ENCODE measurements around the gene PRR23E.

The PRR23E gene

DNA sequence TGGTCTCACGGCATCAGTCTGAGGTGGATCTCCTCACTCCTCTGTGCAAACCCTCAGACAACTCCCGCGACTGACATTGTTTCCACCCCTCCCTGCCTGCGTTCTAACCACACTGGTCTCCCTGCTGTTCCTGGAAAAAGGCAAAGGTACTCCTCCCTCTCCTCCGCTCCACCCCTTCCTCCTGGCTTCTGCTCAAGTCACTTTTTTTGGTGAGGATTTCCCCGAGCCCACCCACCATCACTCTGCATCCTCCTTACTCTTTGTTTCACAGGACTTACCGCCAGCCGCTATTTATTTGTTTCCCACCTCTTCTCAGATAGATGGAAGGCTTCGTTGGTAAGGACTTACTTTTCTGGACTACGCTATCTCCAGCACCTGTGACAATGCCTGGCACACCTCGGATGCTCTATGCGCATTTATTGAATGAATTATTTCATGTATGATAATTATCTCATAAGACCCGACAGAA is 25.6 kb downstream of the PRR23E start:
- no peaks in the 10 kb centered on the region for H3K79me2 ChIP-seq (ENCODE audit: control insufficient read depth, insufficient read depth, low read length)
- H3K79me1 ChIP-seq (ENCODE audit: low read length): no peaks in the 10 kb centered on the region
- H2BK120ac ChIP-seq (ENCODE audit: low read depth, low read length): no peak overlapping the region
- no peak overlapping the region for H3K4me3 ChIP-seq (ENCODE audit: low read length)
- no peak overlapping the region for H3K18ac ChIP-seq (ENCODE audit: low read length)
- H3K27ac ChIP-seq (ENCODE audit: low read depth, low read length): no peak overlapping the region
- DNase-seq: no peak
- no peak overlapping the region for H3K23ac ChIP-seq (ENCODE audit: low read length)
- H3K27me3 ChIP-seq (ENCODE audit: insufficient read depth, low read length, poor library complexity): no peaks in the 10 kb centered on the region
- H3K36me3 ChIP-seq (ENCODE audit: control insufficient read depth, insufficient read depth, low read length): no peaks in the 10 kb centered on the region
- no peak overlapping the region for H3K4ac ChIP-seq (ENCODE audit: low read depth, low read length)
- no peak overlapping the region for H3K9ac ChIP-seq (ENCODE audit: low read length)
- WGBS (ENCODE audit: extremely low coverage, insufficient coverage, low lambda C conversion rate): no CpG with 5 or more reads among the region's 13 CpGs
- H4K5ac ChIP-seq (ENCODE audit: low read length): no peak overlapping the region
- H2AK5ac ChIP-seq (ENCODE audit: low read length): no peak overlapping the region
- peaks cover 4% of the 10 kb centered on the region for H3K4me1 ChIP-seq (ENCODE audit: control insufficient read depth, low read depth, low read length)
- H3K56ac ChIP-seq (ENCODE audit: low read length): no peak overlapping the region
- no peak overlapping the region for H2BK5ac ChIP-seq (ENCODE audit: low read length)
- H4K8ac ChIP-seq (ENCODE audit: low read depth, low read length): no peak overlapping the region
- no peak overlapping the region for H2BK15ac ChIP-seq (replicated peaks; ENCODE audit: low read depth)
- H3K4me2 ChIP-seq (ENCODE audit: low read length): no peak overlapping the region

DNA sequence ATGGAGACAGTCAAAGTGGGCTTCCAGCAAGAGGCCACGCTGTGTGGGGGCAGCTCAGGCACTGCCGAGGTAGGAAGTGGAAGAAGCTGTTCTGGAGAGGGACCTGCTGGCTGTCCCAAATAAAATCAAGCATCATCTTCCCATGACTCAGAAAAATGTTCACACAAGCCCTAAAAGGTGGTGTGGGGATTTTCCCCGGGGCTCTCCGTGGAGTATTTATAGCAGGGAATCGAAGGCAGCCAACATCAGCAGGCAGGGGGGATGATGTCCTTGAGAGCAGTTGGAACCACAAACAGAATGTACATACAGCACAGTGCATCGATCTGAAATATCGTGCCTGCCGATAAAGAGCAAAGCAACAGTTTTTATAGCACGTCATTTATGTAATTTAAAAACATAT is 27.6 kb downstream of the PRR23E start:
- Histone ChIP-seq H2BK5ac (ENCODE audit: low read length) (no peak overlapping the region), H3K4me2 (ENCODE audit: low read length) (no peak overlapping the region), H2AK5ac (ENCODE audit: low read length) (no peak overlapping the region), H3K9ac (ENCODE audit: low read length) (no peak overlapping the region), H3K23ac (ENCODE audit: low read length) (no peak overlapping the region), H3K4ac (ENCODE audit: low read depth, low read length) (no peak overlapping the region), H3K4me3 (ENCODE audit: low read length) (no peak overlapping the region), H3K79me1 (ENCODE audit: low read length) (no peaks in the 10 kb centered on the region), H3K56ac (ENCODE audit: low read length) (no peak overlapping the region), H2BK15ac (replicated peaks; ENCODE audit: low read depth) (no peak overlapping the region), H3K79me2 (ENCODE audit: control insufficient read depth, insufficient read depth, low read length) (no peaks in the 10 kb centered on the region), H2BK120ac (ENCODE audit: low read depth, low read length) (no peak overlapping the region), H3K27me3 (ENCODE audit: insufficient read depth, low read length, poor library complexity) (no peaks in the 10 kb centered on the region), H3K36me3 (ENCODE audit: control insufficient read depth, insufficient read depth, low read length) (no peaks in the 10 kb centered on the region), H3K27ac (ENCODE audit: low read depth, low read length) (no peak overlapping the region), H3K4me1 (ENCODE audit: control insufficient read depth, low read depth, low read length) (peaks cover 4% of the 10 kb centered on the region), H3K18ac (ENCODE audit: low read length) (no peak overlapping the region), H4K8ac (ENCODE audit: low read depth, low read length) (no peak overlapping the region), H4K5ac (ENCODE audit: low read length) (no peak overlapping the region)
- DNase-seq: no peak
- WGBS (ENCODE audit: extremely low coverage, insufficient coverage, low lambda C conversion rate): no CpG with 5 or more reads among the region's 9 CpGs

DNA sequence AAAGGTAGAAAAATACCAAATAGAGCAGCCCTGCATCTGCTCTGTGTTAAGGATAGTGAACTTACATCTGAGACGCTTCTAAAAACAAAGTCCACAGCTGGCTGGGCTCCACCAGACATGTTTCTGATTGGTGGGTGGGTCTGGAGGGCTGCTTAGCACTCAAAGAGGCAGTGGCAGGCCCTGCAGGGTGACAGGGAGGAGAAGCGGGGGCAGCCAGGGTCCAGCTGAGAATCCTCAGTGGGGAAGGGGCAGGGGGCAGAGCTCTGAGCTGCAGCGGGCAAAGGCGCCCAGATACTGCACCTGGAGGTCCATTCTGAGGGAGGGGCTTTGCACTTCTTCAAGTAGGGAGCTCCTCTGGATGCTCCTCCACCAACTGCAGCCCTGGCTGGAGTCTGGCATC is 28.1 kb downstream of the PRR23E start:
- no peak for DNase-seq
- no peak overlapping the region for H3K9ac ChIP-seq (ENCODE audit: low read length)
- WGBS (ENCODE audit: extremely low coverage, insufficient coverage, low lambda C conversion rate): no CpG with 5 or more reads among the region's 4 CpGs
- H3K56ac ChIP-seq (ENCODE audit: low read length): no peak overlapping the region
- H4K5ac ChIP-seq (ENCODE audit: low read length): no peak overlapping the region
- no peak overlapping the region for H2AK5ac ChIP-seq (ENCODE audit: low read length)
- H3K4me2 ChIP-seq (ENCODE audit: low read length): no peak overlapping the region
- no peaks in the 10 kb centered on the region for H3K79me1 ChIP-seq (ENCODE audit: low read length)
- H3K4ac ChIP-seq (ENCODE audit: low read depth, low read length): no peak overlapping the region
- H2BK15ac ChIP-seq (replicated peaks; ENCODE audit: low read depth): no peak overlapping the region
- H3K18ac ChIP-seq (ENCODE audit: low read length): no peak overlapping the region
- H3K4me3 ChIP-seq (ENCODE audit: low read length): no peak overlapping the region
- no peaks in the 10 kb centered on the region for H3K36me3 ChIP-seq (ENCODE audit: control insufficient read depth, insufficient read depth, low read length)
- H2BK5ac ChIP-seq (ENCODE audit: low read length): no peak overlapping the region
- no peak overlapping the region for H4K8ac ChIP-seq (ENCODE audit: low read depth, low read length)
- peaks cover 2% of the 10 kb centered on the region for H3K4me1 ChIP-seq (ENCODE audit: control insufficient read depth, low read depth, low read length)
- no peak overlapping the region for H3K23ac ChIP-seq (ENCODE audit: low read length)
- no peak overlapping the region for H2BK120ac ChIP-seq (ENCODE audit: low read depth, low read length)
- no peaks in the 10 kb centered on the region for H3K79me2 ChIP-seq (ENCODE audit: control insufficient read depth, insufficient read depth, low read length)
- no peak overlapping the region for H3K27ac ChIP-seq (ENCODE audit: low read depth, low read length)
- no peaks in the 10 kb centered on the region for H3K27me3 ChIP-seq (ENCODE audit: insufficient read depth, low read length, poor library complexity)

DNA sequence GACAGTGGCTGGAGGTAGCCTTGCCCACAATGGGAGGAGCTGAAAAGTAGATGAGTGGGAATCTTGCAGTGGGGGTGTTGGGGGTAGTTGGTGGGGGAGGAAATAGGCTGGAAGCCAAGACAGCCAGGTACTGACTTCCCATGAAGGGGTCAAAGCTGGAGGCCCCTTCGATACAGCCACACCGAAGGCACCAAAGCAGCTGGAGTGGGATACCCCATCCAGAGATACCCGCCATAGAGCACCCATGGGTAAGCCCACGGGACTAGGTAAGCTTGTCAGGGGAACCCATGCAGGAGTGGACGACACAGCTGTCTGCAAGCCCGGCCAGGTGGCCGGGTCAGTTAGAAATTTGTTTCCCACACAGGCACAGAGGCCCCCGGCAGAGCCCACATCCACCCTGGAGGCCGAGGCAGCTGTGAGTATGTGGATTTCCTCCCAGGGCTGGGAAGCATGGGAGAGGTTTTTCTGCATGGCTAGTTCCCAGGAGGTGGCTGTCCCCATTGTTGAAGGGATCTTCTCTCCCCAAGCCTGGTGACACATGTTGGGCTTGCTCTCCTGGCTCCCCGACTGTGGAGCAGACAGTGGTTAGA is 28.6 kb downstream of the PRR23E start:
- no peak overlapping the region for H3K56ac ChIP-seq (ENCODE audit: low read length)
- no CpG with 5 or more reads among the region's 10 CpGs for WGBS (ENCODE audit: extremely low coverage, insufficient coverage, low lambda C conversion rate)
- no peak for DNase-seq

DNA sequence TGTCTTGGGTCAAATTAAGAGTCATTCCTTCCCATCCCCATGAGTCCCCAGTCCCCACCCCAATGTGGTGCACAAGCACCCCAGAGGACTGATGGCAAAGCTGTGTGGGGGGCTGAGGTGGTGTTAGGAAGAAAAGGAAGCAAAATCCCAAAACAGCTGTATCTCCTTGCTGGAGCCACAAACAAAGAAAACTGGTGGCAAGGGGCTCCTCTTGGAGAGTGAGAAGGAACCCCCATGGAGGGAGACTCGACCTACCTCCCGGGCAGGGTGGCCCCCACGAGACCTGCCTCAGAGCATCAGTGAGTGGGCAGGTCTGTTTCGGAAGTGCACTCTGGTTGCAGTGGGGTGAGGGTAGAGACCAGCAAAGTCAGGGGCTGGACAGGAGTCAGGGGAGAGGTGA is 29.2 kb downstream of the PRR23E start:
- Histone ChIP-seq H2BK5ac (ENCODE audit: low read length) (no peak overlapping the region), H3K4me3 (ENCODE audit: low read length) (no peak overlapping the region), H3K4me1 (ENCODE audit: control insufficient read depth, low read depth, low read length) (no peaks in the 10 kb centered on the region), H2BK15ac (replicated peaks; ENCODE audit: low read depth) (no peak overlapping the region), H4K5ac (ENCODE audit: low read length) (no peak overlapping the region), H3K23ac (ENCODE audit: low read length) (no peak overlapping the region), H3K18ac (ENCODE audit: low read length) (no peak overlapping the region), H3K4me2 (ENCODE audit: low read length) (no peak overlapping the region), H2AK5ac (ENCODE audit: low read length) (no peak overlapping the region), H3K56ac (ENCODE audit: low read length) (no peak overlapping the region), H3K79me1 (ENCODE audit: low read length) (no peaks in the 10 kb centered on the region), H4K8ac (ENCODE audit: low read depth, low read length) (no peak overlapping the region), H3K36me3 (ENCODE audit: control insufficient read depth, insufficient read depth, low read length) (no peaks in the 10 kb centered on the region), H3K79me2 (ENCODE audit: control insufficient read depth, insufficient read depth, low read length) (no peaks in the 10 kb centered on the region), H3K27me3 (ENCODE audit: insufficient read depth, low read length, poor library complexity) (no peaks in the 10 kb centered on the region), H3K9ac (ENCODE audit: low read length) (no peak overlapping the region), H3K27ac (ENCODE audit: low read depth, low read length) (no peak overlapping the region), H2BK120ac (ENCODE audit: low read depth, low read length) (no peak overlapping the region), H3K4ac (ENCODE audit: low read depth, low read length) (no peak overlapping the region)
- WGBS (ENCODE audit: extremely low coverage, insufficient coverage, low lambda C conversion rate): no CpG with 5 or more reads among the region's 4 CpGs
- no peak for DNase-seq

More for the DNA sequence above, 28.6 kb downstream of the PRR23E start:
- H3K4ac ChIP-seq (ENCODE audit: low read depth, low read length): no peak overlapping the region
- no peaks in the 10 kb centered on the region for H3K36me3 ChIP-seq (ENCODE audit: control insufficient read depth, insufficient read depth, low read length)
- H3K27me3 ChIP-seq (ENCODE audit: insufficient read depth, low read length, poor library complexity): no peaks in the 10 kb centered on the region
- H3K79me1 ChIP-seq (ENCODE audit: low read length): no peaks in the 10 kb centered on the region
- no peak overlapping the region for H4K5ac ChIP-seq (ENCODE audit: low read length)
- no peak overlapping the region for H2BK120ac ChIP-seq (ENCODE audit: low read depth, low read length)
- H2AK5ac ChIP-seq (ENCODE audit: low read length): no peak overlapping the region
- H2BK15ac ChIP-seq (replicated peaks; ENCODE audit: low read depth): no peak overlapping the region
- H3K4me1 ChIP-seq (ENCODE audit: control insufficient read depth, low read depth, low read length): no peaks in the 10 kb centered on the region
- H2BK5ac ChIP-seq (ENCODE audit: low read length): no peak overlapping the region
- H3K79me2 ChIP-seq (ENCODE audit: control insufficient read depth, insufficient read depth, low read length): no peaks in the 10 kb centered on the region
- H3K27ac ChIP-seq (ENCODE audit: low read depth, low read length): no peak overlapping the region
- no peak overlapping the region for H3K18ac ChIP-seq (ENCODE audit: low read length)
- no peak overlapping the region for H3K9ac ChIP-seq (ENCODE audit: low read length)
- H3K4me3 ChIP-seq (ENCODE audit: low read length): no peak overlapping the region
- H3K23ac ChIP-seq (ENCODE audit: low read length): no peak overlapping the region
- no peak overlapping the region for H4K8ac ChIP-seq (ENCODE audit: low read depth, low read length)
- no peak overlapping the region for H3K4me2 ChIP-seq (ENCODE audit: low read length)

DNA sequence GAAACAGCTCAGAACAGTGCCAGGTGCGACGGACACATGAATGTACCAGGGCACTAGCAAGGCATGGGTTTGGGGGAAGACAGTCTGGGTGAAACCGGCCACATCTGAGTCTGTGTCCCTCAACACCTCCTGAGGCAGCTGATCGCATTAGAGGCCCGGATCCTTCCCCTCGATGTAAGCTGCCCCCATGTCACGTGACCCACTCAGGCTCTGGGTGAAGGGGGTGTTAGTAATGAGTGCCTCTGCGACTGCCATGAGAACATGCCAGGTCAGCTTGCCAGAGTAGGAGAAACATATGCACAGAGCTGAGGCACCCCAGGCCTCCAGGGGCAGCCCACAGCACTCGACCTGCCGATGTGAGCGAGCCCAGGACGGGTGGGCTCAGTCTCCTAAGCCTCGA is 29.7 kb downstream of the PRR23E start:
- Histone ChIP-seq H3K4me3 (ENCODE audit: low read length) (no peak overlapping the region), H2AK5ac (ENCODE audit: low read length) (no peak overlapping the region), H3K23ac (ENCODE audit: low read length) (no peak overlapping the region), H3K9ac (ENCODE audit: low read length) (no peak overlapping the region), H2BK15ac (replicated peaks; ENCODE audit: low read depth) (no peak overlapping the region), H3K18ac (ENCODE audit: low read length) (no peak overlapping the region), H3K79me1 (ENCODE audit: low read length) (no peaks in the 10 kb centered on the region), H3K27me3 (ENCODE audit: insufficient read depth, low read length, poor library complexity) (no peaks in the 10 kb centered on the region), H2BK5ac (ENCODE audit: low read length) (no peak overlapping the region), H3K27ac (ENCODE audit: low read depth, low read length) (no peak overlapping the region), H4K8ac (ENCODE audit: low read depth, low read length) (no peak overlapping the region), H3K4me2 (ENCODE audit: low read length) (no peak overlapping the region), H3K4me1 (ENCODE audit: control insufficient read depth, low read depth, low read length) (no peaks in the 10 kb centered on the region), H3K79me2 (ENCODE audit: control insufficient read depth, insufficient read depth, low read length) (no peaks in the 10 kb centered on the region), H3K56ac (ENCODE audit: low read length) (no peak overlapping the region), H4K5ac (ENCODE audit: low read length) (no peak overlapping the region), H2BK120ac (ENCODE audit: low read depth, low read length) (no peak overlapping the region), H3K36me3 (ENCODE audit: control insufficient read depth, insufficient read depth, low read length) (no peaks in the 10 kb centered on the region), H3K4ac (ENCODE audit: low read depth, low read length) (no peak overlapping the region)
- no CpG with 5 or more reads among the region's 13 CpGs for WGBS (ENCODE audit: extremely low coverage, insufficient coverage, low lambda C conversion rate)
- no peak for DNase-seq

All from mesendoderm (in vitro differentiated cells).